Right renal pelvis (tissue), 4 donors: Measurements from ENCODE around the gene GOLT1A. TPM values are rescaled to one million over a fixed set of nuclear protein-coding genes. Genes with fewer than 3 reads are reported as not detected.
"Not testable (repeated sequence)": the region's sequence is repeated elsewhere in the genome, so short reads cannot be mapped to it uniquely, and the experiment has no call there.

Source experiments
- DNase-seq, 4 donors: peaks; one replicate each; pipeline ENCODE4 v3.0.0-alpha.2; 2013; ENCODE audit warnings: low read depth in 4 of 4, low spot score in 3 of 4, missing footprints in 1 of 4
- polyA plus RNA-seq, 4 donors: library from polyadenylated mRNA; unstranded; fragments of 120-200 nt; gene quantifications; one replicate each; pipeline ENCODE4 v1.2.1, GENCODE V29; 2013; ENCODE audit not compliant: insufficient read length in 4 of 4

Gene GOLT1A
- polyA plus RNA-seq, 4 donors, result 3.0 to 4.7 (median 4.0) TPM

DNA sequence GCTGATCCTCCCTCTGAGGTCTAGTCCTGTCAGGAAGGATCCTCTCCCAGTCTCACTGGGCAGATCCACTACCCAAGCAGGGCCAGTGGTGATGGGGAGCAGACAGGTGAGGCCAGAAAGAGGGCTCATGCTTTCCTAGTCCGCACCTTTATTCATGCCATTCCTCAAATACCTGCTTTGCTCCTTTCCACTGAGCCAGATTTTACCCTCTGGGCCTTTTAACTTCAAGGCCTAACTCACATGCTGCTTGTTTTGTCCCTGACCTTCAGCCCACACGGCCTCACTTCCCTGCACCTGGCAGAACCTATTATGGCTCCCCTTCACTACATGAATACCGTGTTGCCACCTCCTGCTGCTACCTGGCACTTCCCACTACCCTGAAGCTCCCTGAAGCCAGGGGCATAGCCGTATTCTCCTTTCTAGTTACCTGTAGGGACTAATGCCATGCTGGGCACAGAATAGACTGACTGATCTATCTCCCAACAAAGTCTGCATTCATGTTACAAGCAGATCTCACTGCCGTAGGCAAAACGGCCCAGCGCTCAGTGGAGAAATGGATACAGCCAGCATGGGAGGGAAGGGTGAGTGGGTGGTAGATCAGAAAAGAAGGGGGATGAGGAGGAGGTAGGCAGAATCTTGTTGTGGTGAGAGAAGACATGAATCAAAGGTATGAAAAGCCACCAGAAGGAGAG lies 36.1 kb upstream of the GOLT1A start:
- DNase-seq, result no peak

DNA sequence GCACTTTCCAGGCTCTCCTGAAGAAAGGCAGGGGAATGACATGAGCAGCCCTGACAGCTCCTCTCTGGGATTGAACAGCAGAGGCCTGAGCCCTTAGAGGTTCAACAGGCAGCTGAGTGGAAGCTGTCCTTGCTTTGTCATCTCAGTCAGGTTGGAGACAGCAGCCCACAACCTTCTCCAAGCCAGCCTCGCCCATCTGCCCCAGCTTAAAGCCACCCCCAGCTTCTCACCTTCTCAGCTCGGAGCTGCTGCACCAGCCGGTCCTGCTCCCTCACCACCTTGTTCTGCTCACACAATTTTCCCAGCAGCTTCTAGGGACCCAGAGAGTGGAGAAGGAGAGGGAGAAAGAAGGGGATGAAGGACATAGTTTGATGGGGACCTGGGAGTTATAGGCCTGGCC lies 35.2 kb upstream of the GOLT1A start:
- no peak for DNase-seq

DNA sequence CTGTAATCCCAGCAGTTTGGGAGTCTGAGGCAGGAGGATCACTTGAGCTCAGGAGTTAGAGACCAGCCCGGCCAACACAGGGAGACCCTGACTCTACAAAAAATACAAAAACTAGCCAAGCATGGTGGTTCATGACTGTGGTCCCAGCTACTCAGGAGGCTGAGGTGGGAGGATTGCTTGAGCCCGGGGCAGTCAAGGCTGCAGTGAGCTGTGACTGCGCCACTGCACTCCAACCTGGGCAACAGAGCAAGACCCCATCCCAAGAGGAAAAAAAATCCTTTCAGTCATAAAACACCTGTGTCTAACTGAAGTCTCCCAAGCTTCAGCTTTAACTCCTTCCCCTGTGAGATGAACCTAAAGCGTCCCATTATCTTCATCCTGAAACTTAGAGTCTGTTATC lies 33.1 kb upstream of the GOLT1A start:
- no peak for DNase-seq

DNA sequence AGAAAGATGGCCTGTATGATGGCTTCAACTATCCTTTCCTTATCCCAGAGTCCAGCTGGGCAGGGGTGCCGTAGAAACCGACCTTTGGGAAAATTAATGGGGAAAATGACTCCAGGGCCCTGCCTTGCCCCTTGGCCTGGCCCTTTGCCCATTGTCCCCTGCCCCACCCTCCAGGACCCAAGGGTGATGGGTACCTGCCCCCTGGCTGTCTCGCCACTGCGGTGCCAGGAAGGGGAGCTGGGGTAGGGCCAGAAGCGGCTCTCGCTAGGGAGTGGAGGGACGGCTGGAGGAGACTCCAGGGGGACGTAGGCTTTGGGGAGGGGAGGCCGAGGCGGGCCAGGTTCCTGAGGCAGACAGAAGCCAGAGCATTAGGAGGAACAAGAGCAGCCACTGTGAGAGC lies 29.1 kb upstream of the GOLT1A start:
- DNase-seq, result no peak

DNA sequence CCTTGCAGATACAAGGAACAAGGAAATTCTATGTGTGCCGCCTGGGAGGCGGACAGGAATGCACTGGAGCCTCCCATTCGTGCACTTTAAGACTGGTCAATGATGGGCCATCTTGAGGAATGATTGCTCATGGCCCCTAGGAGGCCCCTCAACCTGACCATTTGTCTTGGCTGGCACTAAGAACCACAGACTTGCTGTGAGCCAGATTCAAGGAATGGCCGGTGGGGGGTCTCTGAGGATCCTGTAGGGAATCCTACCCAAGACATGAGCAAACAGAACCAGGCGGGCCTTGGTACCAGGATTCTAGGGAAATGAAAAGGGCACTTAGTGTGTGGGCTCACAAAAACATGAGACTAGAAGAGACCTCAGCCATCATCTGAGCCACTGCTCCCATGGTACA lies 28.1 kb upstream of the GOLT1A start:
- no peak for DNase-seq

DNA sequence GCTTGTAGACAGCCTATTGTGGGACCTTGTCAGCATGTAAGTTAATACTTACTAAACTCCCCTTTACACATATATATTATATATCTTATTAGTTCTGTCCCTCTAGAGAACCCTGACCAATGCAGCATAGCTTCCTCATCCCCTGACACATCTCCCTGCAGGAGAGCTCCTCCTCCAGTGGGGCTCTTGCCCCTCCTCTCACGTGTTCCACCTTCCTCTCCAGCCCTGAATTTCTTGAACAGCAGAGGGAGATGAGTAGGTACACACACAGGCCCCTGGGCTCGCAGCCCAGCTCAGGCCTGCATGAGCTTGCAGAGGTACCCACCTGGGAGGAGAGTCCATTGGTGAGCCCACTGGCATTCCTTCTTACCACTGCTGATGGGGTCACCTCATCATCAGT lies 27.3 kb upstream of the GOLT1A start:
- no peak for DNase-seq

DNA sequence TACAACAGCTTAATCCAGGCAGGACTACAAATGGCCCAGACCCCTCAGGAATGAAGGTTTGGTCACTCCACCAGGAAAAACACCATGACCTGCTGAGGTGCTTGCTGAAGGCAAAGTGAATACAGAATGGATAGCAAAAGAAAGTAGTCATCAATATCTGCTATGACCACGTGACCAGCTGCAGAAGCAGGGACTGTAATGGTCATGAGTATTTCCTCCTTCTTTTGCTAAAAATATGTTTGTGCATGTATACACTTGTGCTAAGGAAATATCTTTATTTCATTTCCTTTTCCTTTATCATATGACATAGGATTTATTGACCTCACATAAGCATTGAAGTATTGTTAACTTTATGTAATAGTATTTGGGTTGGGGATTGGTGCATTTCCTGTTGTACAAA lies 26.4 kb upstream of the GOLT1A start:
- no peak for DNase-seq

DNA sequence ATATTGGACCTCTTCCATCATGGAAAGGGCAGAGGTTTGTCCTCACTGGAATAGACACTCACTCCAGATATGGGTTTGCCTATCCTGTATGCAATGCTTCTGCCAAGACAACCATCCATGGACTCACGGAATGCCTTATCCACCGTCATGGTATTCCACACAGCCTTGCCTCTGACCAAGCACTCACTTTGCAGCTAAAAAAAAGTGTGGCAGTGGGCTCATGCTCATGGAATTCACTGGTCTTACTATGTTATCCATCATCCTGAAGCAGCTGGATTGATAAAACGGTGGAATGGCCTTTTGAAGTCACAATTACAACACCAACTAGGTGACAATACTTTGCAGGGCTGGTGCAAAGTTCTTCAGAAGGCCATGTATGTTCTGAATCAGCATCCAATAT lies 25.6 kb upstream of the GOLT1A start:
- not testable (repeated sequence) for DNase-seq

DNA sequence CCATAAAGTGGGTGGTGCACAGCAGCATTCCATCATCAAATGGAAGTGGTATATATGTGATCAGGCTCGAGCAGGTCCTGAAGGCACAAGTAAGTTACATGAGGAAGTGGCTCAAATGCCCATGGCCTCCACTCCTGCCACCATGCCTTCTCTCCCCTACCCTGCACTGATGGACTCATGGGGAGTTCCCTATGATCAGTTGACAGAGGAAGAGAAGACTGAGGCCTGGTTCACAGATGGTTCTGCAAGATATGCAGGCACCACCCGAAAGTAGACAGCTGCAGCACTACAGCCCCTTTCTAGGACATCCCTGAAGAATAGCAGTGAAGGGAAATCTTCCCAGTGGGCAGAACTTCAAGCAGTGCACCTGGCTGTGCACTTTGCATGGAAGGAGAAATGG lies 24.7 kb upstream of the GOLT1A start:
- DNase-seq, result not testable (repeated sequence)

DNA sequence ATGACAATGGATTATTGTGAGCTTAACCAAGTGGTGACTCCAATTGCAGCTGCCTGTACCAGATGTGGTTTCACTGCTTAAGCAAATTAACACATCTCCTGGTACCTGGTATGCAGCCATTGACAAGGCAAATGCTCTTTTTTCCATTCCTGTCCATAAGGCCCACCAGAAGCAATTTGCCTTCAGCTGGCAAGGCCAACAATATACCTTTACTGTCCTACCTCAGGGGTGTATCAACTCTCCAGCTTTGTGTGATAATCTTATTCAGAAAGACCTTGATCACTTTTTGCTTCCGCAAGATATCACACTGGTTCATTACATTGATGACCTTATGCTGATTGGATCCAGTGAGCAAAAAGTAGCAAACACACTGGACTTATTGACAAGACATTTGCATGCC lies 23.7 kb upstream of the GOLT1A start:
- not testable (repeated sequence) for DNase-seq

DNA sequence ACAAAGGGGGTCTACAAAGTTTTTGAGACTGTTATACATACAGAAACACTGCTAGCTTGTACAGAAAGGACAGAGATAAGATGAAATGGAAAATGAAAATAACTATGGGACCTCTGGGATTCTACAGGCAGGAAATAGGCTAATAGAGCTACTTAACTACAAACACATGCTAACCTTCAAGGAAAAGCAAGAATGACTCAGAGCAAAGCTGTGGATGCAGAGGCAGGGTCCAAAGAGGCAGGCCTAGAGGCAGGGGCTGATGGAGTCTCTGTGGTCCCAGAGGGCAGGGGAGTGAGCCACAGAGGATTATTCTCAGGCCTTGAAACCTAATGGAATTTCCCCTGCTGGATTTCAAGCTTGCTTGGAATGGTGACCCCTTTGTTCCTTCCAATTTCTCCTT lies 18.7 kb upstream of the GOLT1A start:
- DNase-seq, result no peak

DNA sequence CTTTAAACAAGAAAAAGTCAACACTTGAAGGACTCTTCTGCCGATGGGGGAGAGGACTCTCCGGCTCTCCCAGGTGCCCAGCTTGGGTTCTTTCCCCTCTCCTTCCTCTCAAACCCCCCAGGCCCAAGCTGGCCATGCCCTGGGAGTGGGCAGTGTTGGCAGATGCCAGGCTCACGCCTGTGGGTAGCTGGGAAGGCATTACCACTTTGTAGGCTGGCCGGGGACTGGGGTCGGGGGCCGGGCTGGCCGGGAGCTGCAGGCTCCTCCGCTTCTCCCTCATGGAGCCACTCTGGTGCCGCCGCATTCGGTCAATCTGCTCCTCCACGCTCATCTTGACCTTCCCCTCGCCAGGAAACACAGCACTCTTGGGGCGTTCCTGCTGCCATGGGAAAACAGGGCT lies 16.4 kb upstream of the GOLT1A start:
- DNase-seq, result no peak

DNA sequence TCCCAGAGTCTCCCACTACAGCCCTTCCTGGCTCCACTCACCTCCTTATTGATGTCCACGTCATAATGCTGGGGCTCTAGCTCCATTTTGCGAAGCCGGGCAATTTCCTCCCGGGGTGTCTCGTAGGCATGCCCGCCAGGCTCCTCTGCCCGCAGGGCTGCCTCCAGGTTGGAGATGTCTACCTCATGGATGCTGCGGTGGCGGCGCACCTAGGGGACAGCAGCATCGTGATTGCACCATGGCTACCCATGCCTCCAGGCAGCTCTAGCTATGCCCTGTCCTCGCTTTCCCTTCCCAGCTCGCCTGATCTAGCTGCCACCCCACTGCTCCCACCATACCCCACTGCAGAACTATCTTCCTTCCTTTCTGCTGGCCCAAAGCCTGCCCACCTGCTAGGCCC lies 15.1 kb upstream of the GOLT1A start:
- DNase-seq, result no peak

DNA sequence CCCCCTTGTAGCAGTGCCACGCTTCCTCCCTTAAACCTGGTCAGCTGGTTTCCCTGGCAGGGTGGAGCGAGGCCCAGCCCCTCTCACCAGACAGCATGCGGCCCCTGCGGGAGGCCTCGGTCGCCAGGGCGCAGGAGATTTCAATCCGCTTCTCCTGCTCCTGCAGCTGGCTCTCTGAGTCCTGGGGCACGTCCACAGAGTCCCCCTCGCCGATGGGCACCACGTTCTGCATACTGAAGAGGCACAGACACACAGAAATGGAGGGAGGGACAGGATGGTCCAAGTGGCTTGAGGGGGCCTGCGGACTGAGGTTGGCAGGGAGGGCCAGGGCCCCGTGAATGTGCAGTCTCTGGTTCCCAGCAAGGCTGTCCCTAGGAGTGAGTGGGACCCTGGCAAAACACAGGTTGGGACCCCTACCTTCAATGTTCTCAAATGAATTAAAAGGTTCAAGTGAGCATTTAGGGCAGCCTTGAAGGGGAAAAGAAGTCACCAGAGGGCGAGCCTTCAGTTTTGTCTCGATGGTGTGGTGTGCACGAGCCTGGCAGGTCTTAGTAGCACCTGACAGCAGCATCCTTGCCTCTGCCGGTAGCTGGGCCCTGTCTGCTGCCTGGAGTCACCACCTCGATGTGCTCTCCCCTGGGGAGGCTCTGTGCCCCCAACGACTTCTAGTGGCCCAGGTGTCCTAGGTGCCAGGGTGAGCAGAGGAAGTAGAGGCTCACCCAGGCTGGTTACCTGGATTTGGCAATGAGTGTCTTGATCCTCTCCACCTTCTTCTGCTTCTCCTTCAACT lies 14.4 kb upstream of the GOLT1A start:
- no peak for DNase-seq

DNA sequence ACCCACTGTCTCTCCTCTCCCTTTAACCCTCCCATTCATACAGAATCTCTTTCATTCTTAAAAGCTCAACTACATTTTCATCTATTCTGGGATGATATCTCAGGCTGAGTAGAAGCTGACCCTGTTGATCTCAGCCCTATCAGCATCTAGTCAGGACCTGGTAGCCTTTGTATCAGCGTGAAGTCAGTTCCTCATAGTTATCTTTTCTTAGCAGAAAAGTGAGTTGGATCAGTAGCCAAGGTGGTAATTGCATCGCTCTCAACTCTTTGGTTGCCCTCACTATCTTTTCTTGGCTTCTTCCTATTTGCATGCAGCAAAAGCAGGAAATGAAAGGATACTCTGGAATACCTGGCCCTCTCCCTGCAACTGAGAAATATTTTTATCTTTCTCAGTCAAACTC lies 13.6 kb upstream of the GOLT1A start:
- DNase-seq, result no peak

DNA sequence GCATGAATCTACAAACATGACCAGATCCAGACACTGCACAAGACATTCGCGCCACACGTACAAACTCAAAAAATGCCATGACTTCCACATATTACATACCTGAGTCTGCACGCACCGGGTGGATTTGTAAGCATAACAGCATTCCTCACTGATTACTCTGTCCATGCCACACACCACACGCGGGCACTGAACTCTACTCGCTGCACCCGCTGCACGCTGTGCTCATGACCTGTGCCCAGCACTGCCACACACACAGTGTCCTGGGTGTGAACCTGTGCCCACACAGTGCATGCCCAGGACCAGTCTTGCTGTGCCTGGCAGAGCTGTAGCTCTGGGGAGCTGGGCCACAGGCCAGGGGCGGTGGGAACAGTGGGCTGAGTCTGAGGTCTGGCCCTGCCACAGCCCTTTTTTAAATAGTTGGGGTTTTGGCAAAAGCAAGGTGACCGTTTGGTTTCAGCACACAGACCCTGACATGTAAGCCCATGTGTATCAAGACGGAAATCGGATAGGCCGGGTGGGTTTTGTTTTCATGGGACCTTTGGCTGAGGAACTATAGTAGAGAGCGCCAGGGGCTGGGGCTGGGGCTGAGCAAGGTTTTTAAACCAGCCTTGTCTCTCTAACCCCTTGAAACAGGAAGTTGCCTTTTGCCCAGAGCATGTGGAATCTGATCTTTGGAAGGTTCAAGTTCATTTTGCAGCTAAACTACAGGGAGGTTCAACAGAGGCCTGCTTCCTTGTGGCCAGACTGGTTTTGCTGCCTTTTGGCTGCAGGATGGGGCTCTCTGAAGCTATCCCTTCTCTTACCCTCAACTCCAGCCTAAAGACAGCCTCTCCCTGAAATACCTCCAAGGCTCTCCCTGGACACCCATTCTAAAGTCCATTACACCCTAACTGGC lies 12.3 kb upstream of the GOLT1A start:
- no peak for DNase-seq

DNA sequence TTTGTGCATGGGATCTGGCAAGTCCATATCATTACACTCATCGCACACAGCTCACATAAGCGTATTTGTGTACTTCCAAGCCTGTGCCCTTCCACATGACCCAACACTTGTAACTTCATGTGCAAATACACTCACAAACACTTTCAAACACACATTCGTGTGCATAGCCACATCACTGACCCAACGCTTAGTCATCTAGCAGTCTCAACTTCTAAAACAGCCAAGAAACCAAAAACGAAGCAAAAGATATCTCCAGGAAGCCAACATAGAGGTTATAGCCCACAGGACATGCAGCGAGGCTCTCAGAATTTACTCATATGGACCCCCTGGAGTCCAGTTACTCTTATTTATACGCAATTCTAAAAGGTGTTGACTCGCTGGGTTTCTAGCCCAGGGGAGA lies 10.9 kb upstream of the GOLT1A start:
- DNase-seq, result no peak

DNA sequence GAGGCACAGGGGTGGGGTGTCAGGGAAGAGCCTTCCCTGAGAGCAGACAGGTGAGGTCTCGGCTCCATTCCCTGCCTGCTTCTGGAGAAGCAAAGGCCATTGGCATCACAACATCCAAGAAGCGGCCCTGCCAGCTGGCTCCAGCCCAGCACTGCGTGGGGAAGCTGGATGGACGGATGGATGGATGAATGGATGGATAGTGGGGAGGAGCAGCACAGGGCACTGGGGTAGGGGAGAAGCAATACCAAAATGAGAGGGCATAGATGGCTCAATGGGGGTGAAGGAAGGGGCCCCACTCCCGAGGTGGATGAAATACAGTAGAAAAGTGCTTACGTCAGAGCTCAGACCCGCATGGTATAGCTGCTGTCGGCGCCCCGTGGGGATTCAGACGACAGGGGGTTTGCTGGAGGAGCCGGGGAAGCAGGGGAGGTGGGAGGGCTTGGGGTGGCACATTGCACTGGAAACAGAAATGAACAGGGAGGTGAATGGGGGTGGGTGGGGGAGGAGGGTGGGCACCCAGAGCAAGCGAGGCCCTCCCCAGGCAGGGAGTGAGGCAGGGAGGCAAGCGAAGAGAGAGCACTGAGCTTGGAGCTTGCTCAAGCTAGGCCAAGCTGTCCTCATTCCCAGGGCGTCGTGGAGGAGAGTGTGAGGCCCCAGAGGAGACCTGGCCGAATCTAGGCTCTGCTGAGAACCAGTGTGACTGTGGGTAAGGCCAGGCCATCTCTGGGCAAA lies 9.5 kb upstream of the GOLT1A start:
- DNase-seq, result no peak

DNA sequence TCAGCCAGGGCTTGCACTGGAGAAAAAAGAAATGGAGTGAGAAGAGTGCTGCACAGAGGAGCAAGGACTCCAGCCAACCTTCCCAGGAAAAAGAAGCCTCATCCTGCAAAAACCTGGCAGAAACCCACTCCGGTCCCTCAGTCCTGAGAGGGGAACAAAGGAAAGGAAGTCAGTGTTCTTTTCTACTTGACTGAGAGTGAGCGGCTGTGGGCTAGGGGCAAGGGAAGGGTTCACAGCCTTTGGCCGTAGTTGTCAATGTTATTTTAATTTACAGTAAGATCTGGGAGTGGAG lies 8.9 kb upstream of the GOLT1A start:
- DNase-seq, result no peak

DNA sequence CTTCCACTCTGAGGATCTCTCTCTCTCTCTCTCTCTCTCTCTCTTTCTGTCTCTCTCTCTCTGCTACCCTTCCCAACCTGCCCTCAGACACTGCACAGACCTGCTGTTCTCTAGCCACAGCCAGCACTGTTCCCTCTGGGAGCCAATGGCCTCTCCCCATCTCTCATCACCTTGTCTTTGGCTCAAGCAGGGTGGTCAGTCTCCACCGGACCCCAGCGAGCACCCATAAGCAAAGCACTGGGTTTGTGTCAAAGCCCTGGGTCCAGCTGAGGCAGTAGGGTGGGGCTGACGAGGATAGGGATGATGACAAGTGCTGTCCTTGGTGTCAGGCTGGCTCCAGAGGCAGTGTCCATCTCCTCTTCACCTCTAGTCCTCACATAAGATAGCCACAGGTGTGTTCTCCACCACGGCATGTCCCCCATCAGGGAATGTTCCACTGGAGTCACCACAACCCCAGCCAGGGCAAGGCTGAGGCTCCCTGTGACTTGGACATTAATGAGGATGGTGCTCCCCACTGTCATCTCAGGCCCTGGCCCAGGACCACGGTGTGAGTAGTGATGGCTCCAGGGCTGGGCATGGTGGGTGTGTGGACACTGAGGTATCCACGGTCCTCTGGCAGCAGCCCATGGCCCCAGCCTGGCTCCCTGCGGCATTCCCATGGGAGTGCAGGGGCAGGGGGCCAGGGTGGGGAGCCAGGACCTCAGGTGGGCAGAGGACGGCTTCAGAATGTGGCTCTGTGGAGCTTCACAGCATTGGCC lies 8.4 kb upstream of the GOLT1A start:
- no peak for DNase-seq
